ENCODE results near the gene TRAT1.
A peak's percentile ranks its signal among the peaks of the same experiment; 100 is the strongest.

Gene TRAT1

DNA sequence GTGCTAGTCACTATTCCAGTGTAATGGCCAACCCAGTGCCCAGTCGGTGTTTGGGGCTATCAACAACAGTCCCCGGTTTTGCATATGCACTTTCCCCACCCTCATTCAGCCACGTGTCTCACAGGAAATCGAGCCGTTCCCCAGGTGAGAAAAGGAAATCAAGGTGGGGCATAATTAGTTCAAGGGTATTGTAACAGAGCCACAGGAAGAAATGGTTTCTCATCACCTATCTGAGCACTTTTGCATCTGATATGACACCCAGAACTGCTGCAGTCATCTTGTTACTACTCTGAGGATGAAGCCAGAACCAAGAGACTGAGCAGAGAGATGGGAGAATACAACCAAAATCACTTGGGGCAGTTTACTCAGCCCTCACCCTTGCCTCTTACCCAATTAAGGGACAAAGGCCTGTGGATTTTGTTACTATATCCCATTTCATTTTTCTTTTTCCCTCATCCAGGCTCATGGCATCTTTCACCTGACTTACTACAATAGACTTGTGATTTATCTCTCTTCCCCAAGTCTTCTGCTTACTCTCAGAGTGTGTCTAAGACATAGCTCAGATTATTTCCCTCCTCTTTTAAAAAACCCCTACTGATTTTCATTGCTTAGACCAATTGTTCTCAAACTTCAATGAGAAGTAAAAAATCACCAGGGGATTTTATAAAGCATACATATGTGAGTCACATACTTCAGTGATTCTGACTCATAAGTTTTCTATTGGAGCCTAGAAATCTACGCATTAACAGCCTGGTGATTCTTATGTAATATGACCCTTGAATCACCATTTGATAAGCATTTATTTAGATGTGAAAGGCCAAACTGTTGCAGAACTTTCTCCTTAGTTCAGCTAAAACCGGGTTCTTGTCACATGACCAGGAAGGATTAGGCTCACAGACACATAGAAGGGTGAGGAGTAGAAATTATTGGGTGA, 40.5 kb downstream of the TRAT1 start:
- Histone ChIP-seq H3K4me3 (ENCODE audit: low read length) (no peak overlapping the region), H3K9ac (ENCODE audit: low read depth, low read length) (no peak overlapping the region), H3K27me3 (ENCODE audit: control insufficient read depth, insufficient read depth, low read length) (no peaks in the 10 kb centered on the region), H3K4me1 (ENCODE audit: control insufficient read depth, insufficient read depth, low read length) (peaks cover 12% of the 10 kb centered on the region), H3K4me2 (ENCODE audit: low read length) (peak overlapping the region; percentile 30), H3K36me3 (ENCODE audit: insufficient read depth, low read length) (no peaks in the 10 kb centered on the region), H3K9me3 (replicated peaks; ENCODE audit: low read length) (no peaks in the 10 kb centered on the region)

DNA sequence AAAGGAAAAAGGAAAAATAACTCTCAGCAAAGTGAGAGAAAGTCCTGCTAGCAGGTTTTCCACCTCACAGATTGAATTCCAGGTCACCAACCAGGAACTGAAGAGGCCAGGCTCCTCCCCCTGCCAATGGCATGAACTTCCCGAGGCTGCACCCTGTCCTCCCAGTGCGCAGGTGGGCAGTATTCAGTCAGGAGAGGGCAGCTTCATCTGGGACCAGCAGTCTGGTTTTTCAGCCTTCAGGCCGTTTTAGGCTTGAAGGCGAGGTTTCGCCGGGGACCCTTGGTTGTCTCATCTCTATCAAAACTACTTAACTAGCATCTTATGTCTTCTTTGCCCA, 41.2 kb downstream of the TRAT1 start:
- Histone ChIP-seq H3K27me3 (ENCODE audit: control insufficient read depth, insufficient read depth, low read length) (no peaks in the 10 kb centered on the region), H3K9ac (ENCODE audit: low read depth, low read length) (no peak overlapping the region), H3K9me3 (replicated peaks; ENCODE audit: low read length) (no peaks in the 10 kb centered on the region), H3K4me1 (ENCODE audit: control insufficient read depth, insufficient read depth, low read length) (peaks cover 12% of the 10 kb centered on the region), H3K4me2 (ENCODE audit: low read length) (peak overlapping the region; percentile 30), H3K36me3 (ENCODE audit: insufficient read depth, low read length) (no peaks in the 10 kb centered on the region), H3K4me3 (ENCODE audit: low read length) (no peak overlapping the region)

DNA sequence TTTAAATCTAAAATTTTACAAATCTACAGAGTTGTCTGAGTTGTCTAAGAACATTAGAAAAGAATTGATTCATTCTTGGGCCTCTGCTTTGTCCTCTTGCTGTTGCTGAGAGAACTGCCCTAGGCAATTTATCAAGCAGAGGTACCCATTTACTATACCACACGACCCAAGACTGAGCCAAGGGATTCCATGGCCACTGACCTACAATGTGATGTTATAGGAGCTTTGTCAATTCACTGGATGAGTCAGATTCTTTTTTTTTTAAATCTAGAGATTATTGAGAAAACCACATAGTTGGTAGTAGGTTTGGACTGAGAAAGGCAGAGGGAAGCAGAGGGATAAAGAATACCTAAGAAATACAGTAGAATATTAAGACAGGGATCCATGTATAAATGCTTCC, 55.3 kb downstream of the TRAT1 start:
- H3K9me3 ChIP-seq (replicated peaks; ENCODE audit: low read length), result no peaks in the 10 kb centered on the region
- no peaks in the 10 kb centered on the region for H3K4me1 ChIP-seq (ENCODE audit: control insufficient read depth, insufficient read depth, low read length)
- H3K27me3 ChIP-seq (ENCODE audit: control insufficient read depth, insufficient read depth, low read length), result no peaks in the 10 kb centered on the region
- no peak overlapping the region for H3K4me2 ChIP-seq (ENCODE audit: low read length)
- no peaks in the 10 kb centered on the region for H3K36me3 ChIP-seq (ENCODE audit: insufficient read depth, low read length)
- no peak overlapping the region for H3K9ac ChIP-seq (ENCODE audit: low read depth, low read length)
- H3K4me3 ChIP-seq (ENCODE audit: low read length), result no peak overlapping the region

DNA sequence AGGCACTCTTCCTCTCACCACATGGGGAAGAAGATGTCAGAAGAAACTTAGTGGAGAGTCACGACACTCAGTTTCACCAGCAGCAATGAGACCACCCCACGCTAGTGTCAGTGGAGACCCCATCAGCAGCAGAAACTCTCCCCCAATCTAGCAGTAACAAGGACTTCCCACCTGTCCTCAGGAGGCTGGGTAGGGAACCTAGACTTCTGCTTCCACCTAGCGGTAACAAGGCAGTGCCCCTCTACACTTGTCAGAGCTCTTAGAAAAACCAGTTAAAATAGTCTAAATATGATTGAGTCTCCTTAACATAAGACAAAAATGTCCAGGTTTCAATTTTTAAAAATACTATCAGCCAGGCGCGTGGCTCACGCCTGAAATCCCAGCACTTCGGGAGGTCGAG, 57.3 kb downstream of the TRAT1 start:
- Histone ChIP-seq H3K4me2 (ENCODE audit: low read length) (no peak overlapping the region), H3K36me3 (ENCODE audit: insufficient read depth, low read length) (no peaks in the 10 kb centered on the region), H3K9ac (ENCODE audit: low read depth, low read length) (no peak overlapping the region), H3K27me3 (ENCODE audit: control insufficient read depth, insufficient read depth, low read length) (no peaks in the 10 kb centered on the region), H3K9me3 (replicated peaks; ENCODE audit: low read length) (no peaks in the 10 kb centered on the region), H3K4me3 (ENCODE audit: low read length) (no peak overlapping the region), H3K4me1 (ENCODE audit: control insufficient read depth, insufficient read depth, low read length) (no peaks in the 10 kb centered on the region)

DNA sequence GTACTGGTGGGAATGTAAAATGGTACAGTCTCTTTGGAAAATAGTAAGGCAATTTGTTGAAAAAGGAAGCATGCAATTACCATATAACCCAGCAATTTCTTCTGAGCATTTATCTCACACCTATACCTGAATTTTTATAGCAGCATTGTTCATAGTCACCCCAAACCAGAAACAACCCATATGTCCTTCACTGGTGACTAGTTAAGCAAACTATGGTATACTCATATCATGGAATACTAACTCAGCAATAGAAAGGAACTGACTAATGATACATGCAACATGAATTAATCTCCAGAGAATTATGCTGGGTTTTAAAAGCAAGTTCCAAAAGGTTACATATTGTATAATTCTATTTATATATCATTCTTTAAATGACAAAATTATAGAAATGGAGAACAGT, 60.2 kb downstream of the TRAT1 start:
- H3K27me3 ChIP-seq (ENCODE audit: control insufficient read depth, insufficient read depth, low read length), result no peaks in the 10 kb centered on the region
- H3K9ac ChIP-seq (ENCODE audit: low read depth, low read length), result no peak overlapping the region
- no peaks in the 10 kb centered on the region for H3K9me3 ChIP-seq (replicated peaks; ENCODE audit: low read length)
- H3K4me3 ChIP-seq (ENCODE audit: low read length), result no peak overlapping the region
- H3K4me2 ChIP-seq (ENCODE audit: low read length), result no peak overlapping the region
- H3K36me3 ChIP-seq (ENCODE audit: insufficient read depth, low read length), result no peaks in the 10 kb centered on the region
- H3K4me1 ChIP-seq (ENCODE audit: control insufficient read depth, insufficient read depth, low read length), result no peaks in the 10 kb centered on the region

DNA sequence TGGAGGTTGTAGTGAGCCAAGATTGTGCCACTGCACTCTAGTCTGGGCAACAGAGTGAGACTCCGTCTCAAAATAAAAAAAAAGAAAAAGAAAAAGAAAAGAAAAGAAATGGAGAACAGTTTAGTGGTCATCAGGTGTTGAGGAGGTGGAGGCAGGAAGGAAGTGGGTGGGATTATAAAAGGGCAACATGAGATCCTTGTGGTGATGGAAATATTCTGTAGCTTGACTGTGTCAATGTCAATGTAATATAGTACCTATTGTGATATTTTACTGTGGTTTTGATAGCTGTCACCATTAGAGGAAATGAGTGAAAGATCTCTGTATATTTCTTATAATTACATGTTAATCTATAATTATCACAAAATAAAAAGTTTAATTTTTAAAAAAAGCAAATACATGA, 60.8 kb downstream of the TRAT1 start:
- Histone ChIP-seq H3K36me3 (ENCODE audit: insufficient read depth, low read length) (no peaks in the 10 kb centered on the region), H3K9ac (ENCODE audit: low read depth, low read length) (no peak overlapping the region), H3K4me1 (ENCODE audit: control insufficient read depth, insufficient read depth, low read length) (no peaks in the 10 kb centered on the region), H3K9me3 (replicated peaks; ENCODE audit: low read length) (no peaks in the 10 kb centered on the region), H3K4me2 (ENCODE audit: low read length) (no peak overlapping the region), H3K4me3 (ENCODE audit: low read length) (no peak overlapping the region), H3K27me3 (ENCODE audit: control insufficient read depth, insufficient read depth, low read length) (no peaks in the 10 kb centered on the region)

DNA sequence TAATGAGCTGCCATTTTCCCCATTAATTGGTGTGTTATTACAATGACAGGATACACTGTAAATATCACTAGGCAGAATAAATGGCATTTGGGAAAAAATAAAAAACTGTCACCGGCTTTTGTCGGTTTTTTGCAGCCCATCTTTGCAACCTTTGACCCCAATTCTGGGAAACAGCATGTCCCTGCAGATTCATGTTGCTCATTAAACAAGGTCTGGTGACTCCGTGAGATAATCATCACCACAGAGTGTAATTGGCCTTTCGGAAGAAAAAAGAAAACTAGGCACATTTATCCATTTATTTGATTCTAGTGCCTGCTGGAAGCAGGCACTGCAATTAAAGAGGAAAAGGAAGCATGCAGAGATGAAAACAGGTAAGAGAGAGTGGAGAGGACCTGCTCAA, 64.5 kb downstream of the TRAT1 start:
- no peak overlapping the region for H3K9ac ChIP-seq (ENCODE audit: low read depth, low read length)
- no peak overlapping the region for H3K4me3 ChIP-seq (ENCODE audit: low read length)
- no peaks in the 10 kb centered on the region for H3K27me3 ChIP-seq (ENCODE audit: control insufficient read depth, insufficient read depth, low read length)
- no peaks in the 10 kb centered on the region for H3K36me3 ChIP-seq (ENCODE audit: insufficient read depth, low read length)
- H3K9me3 ChIP-seq (replicated peaks; ENCODE audit: low read length), result no peaks in the 10 kb centered on the region
- no peak overlapping the region for H3K4me2 ChIP-seq (ENCODE audit: low read length)
- no peaks in the 10 kb centered on the region for H3K4me1 ChIP-seq (ENCODE audit: control insufficient read depth, insufficient read depth, low read length)

DNA sequence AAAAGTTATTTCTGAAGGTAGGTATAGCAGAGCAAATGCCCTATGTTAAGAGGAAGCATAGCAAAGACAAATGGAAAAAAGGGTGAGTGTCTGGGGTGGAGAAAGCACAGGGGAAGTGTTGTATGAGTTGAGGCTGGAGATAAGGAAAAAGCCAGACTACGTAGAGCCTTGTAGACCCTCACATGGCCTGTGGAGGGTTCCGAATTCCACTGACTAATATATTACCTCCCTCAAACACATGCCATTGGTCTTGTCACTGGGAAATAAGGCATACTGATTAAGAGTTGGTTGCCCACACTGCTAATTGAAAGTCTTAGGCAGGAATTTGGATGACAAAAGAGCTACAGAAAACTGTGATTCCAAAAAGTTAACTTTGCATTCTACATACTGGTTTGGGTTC, 65.2 kb downstream of the TRAT1 start:
- no peaks in the 10 kb centered on the region for H3K27me3 ChIP-seq (ENCODE audit: control insufficient read depth, insufficient read depth, low read length)
- no peaks in the 10 kb centered on the region for H3K4me1 ChIP-seq (ENCODE audit: control insufficient read depth, insufficient read depth, low read length)
- H3K4me2 ChIP-seq (ENCODE audit: low read length), result no peak overlapping the region
- H3K9ac ChIP-seq (ENCODE audit: low read depth, low read length), result no peak overlapping the region
- no peaks in the 10 kb centered on the region for H3K36me3 ChIP-seq (ENCODE audit: insufficient read depth, low read length)
- no peak overlapping the region for H3K4me3 ChIP-seq (ENCODE audit: low read length)
- no peaks in the 10 kb centered on the region for H3K9me3 ChIP-seq (replicated peaks; ENCODE audit: low read length)

DNA sequence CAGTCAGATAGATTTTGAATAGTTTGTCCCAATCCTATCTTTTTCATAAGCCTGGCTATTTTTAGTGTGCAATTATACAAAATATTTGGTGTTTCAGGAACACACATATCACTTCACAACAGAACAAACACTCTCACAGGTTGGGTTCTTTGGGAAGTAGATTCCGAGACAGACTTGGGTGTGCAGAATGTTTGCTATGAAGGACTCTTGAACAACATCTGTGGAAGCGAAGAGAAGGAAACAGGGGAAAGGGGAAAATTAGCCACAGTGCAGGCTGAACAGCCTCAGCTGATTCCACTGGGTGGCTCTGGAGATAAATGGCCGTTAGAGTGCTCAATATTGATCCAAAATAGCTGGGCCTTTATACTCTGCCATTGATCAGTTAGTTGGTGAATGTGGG, 69.2 kb downstream of the TRAT1 start:
- Histone ChIP-seq H3K4me2 (ENCODE audit: low read length) (no peak overlapping the region), H3K4me3 (ENCODE audit: low read length) (no peak overlapping the region), H3K9ac (ENCODE audit: low read depth, low read length) (no peak overlapping the region), H3K9me3 (replicated peaks; ENCODE audit: low read length) (no peaks in the 10 kb centered on the region), H3K27me3 (ENCODE audit: control insufficient read depth, insufficient read depth, low read length) (no peaks in the 10 kb centered on the region), H3K4me1 (ENCODE audit: control insufficient read depth, insufficient read depth, low read length) (no peaks in the 10 kb centered on the region), H3K36me3 (ENCODE audit: insufficient read depth, low read length) (no peaks in the 10 kb centered on the region)

DNA sequence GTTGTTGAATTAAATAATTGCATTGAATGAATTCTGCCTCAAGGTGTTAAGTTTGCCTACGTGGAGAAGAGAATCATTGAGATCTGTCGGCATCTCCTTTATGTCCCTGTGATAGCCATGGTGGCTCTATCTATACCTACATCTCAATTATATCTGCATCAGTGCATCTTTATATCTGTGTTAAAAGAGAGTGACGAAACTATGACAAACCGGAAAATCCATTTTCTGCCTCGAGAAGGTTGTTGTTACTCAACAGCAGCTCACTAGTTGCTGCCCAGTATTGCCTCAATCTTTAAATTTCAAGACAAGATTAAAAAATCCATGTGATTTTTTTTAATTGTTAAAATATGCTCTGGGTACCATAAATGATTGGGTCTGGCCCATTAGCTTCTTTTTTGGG, 72.4 kb downstream of the TRAT1 start:
- Histone ChIP-seq H3K9ac (ENCODE audit: low read depth, low read length) (no peak overlapping the region), H3K9me3 (replicated peaks; ENCODE audit: low read length) (no peaks in the 10 kb centered on the region), H3K4me2 (ENCODE audit: low read length) (no peak overlapping the region)

DNA sequence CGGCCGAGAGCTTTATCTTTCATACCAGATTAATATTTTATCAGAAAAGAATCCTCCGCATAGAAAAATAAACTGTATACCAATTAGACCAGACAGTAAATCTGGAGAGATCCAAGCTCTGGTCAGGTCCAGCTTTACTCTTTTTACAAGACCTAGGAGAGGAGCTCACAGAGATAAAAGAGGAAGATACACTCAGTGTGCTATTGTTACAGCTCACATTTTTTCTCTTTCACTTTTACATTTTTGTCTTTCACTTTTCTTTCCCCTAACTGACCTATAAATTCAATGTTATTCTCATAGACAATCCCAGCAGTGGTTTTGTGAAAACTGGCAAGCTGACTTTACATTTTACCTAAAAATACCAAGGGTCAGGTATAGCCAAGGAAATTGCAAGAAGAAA, 75.3 kb downstream of the TRAT1 start:
- Histone ChIP-seq H3K4me1 (ENCODE audit: control insufficient read depth, insufficient read depth, low read length) (no peaks in the 10 kb centered on the region), H3K9ac (ENCODE audit: low read depth, low read length) (no peak overlapping the region), H3K4me3 (ENCODE audit: low read length) (no peak overlapping the region), H3K36me3 (ENCODE audit: insufficient read depth, low read length) (no peaks in the 10 kb centered on the region), H3K4me2 (ENCODE audit: low read length) (no peak overlapping the region), H3K9me3 (replicated peaks; ENCODE audit: low read length) (no peaks in the 10 kb centered on the region), H3K27me3 (ENCODE audit: control insufficient read depth, insufficient read depth, low read length) (no peaks in the 10 kb centered on the region)

More for the DNA sequence above, 72.4 kb downstream of the TRAT1 start:
- H3K27me3 ChIP-seq (ENCODE audit: control insufficient read depth, insufficient read depth, low read length), result no peaks in the 10 kb centered on the region
- H3K36me3 ChIP-seq (ENCODE audit: insufficient read depth, low read length), result no peaks in the 10 kb centered on the region
- H3K4me1 ChIP-seq (ENCODE audit: control insufficient read depth, insufficient read depth, low read length), result no peaks in the 10 kb centered on the region
- H3K4me3 ChIP-seq (ENCODE audit: low read length), result no peak overlapping the region

DNA sequence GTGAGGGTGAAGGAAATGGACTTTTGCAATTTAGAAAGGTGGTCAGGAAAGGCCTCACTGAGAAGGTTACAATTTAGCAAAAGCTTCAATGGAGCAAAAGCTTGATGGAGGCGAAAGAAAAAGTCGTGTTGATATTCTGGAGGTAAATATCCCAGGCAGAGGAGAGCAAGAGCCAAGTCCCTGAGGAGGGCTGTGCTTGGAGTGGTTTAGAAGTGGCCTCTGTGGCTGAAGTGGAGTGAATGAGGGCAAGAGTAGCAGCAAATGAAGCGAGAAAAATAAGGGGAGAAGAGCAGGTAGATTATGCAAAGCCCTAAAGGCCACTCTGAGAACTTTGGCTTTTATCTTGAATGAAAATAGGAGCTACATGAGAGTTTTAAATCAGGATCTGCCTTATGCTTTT, 76.9 kb downstream of the TRAT1 start:
- no peaks in the 10 kb centered on the region for H3K4me1 ChIP-seq (ENCODE audit: control insufficient read depth, insufficient read depth, low read length)
- no peaks in the 10 kb centered on the region for H3K27me3 ChIP-seq (ENCODE audit: control insufficient read depth, insufficient read depth, low read length)
- H3K9ac ChIP-seq (ENCODE audit: low read depth, low read length), result no peak overlapping the region
- H3K4me2 ChIP-seq (ENCODE audit: low read length), result no peak overlapping the region
- H3K9me3 ChIP-seq (replicated peaks; ENCODE audit: low read length), result no peaks in the 10 kb centered on the region
- no peak overlapping the region for H3K4me3 ChIP-seq (ENCODE audit: low read length)
- H3K36me3 ChIP-seq (ENCODE audit: insufficient read depth, low read length), result no peaks in the 10 kb centered on the region
